Stimulated activated CD8-positive, alpha-beta memory T cell treated with anti-CD3 and anti-CD28 coated beads, Interleukin-7, amount 100 ng/mL, for 48 hours (primary cell): ENCODE results near the gene HP.
"Not testable (repeated sequence)": the region's sequence is repeated elsewhere in the genome, so short reads cannot be mapped to it uniquely, and the experiment has no call there.

Experiments used
- DNase-seq, 2 donors: peaks; one replicate each; pipeline ENCODE4 v3.0.0-alpha.2; 2020; ENCODE audit warnings: low read depth in 1 of 2; ENCODE audit errors: extremely low read depth in 1 of 2

Gene HP

GRCh38 chr16:72042157-72042660 lies 12.1 kb upstream of the HP start:
- no peak for DNase-seq

- DNase-seq = no peak
Measured at GRCh38 chr16:72043058-72043457, 11.2 kb upstream of the HP start.

DNA sequence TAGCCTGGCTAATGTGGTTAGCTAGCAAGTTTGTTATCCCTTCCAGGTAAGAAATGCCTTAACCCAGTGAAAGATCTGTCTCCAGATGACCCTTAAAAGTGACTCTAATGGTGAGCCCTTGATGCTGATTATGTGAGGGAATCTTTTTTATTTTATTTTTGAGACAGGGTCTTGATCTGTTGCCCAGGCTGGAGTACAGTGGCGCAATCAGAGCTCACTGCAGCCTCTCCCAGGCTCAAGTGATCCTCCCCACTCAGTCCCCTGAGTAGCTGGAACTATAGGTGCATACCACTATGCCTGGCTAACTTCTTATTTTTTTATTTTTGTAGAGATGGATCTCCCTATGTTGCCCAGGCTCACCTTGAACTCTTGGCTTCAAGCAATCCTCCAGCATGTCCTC lies 10.8 kb upstream of the HP start:
- DNase-seq = no peak

DNA sequence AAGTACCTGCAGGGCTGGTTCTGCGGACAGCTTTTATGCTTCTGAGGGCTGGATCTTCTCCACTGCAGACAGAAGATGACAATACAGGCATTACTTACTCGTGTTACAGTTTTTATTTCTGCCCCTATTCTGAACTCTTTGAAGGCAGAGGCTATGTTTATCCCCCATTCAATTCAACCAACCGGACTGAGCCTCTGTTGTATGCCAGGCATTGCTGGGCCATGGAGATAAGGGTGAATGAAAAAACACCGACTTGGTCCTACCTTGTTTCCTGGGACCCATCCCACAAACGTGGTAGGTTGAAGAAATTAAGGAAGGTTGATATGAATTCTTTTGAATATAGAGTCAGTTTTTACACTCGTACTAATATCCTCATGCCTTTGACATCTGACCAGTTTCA lies 10.0 kb upstream of the HP start:
- DNase-seq = no peak

- DNase-seq = no peak
Measured at GRCh38 chr16:72044825-72045359, 9.4 kb upstream of the HP start.

DNA sequence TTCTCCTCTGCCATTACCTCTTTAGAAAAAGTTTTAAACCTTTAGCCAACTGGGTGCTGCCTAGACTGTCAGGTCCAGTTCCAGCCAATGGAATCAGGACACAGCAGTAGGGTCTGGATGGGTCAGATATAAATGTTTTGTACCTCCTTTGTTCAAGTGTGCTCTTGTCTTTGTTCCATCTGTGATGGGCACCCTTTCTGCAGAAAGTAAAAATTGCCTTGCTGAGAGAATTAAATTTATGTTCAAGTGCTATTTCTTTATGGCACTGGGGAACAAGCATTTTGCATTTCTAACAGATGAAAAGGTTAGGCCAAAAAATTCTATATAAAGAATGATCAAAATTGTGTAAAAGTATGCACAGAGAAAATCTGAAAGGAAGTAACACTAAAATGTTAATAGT lies 5.2 kb upstream of the HP start:
- no peak for DNase-seq

DNA sequence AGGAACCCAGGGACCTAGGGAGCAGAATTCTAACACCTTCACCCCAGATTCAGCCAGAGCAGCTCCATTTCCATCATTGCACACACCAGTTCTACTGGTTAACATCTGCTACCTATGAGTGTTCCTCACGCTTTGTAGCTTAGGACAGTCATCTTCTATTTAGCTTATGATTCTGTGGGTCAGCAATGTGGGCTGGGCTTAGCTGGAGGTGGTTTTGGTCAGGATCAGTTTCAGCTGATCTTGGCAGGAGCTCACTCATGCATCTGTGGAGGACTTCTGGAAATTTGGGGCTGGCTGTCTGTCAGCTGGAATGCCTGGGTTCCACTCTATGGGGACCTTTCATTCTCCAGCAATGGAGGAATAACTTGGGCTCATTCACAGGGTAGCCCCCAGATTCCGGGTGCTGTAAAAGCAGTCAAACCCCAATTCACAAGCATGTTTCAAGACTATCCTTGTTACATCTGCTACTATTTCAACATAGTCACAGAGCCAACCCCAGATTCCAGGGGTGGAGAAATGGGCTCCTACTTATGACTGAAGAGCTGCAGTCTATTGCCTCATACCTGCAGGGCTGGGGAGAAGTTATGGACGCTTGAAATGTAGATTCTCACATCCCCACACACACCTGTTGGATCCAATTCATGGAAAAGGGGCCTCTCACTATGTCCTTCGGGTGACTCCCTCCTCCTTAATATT lies 3.4 kb upstream of the HP start:
- no peak for DNase-seq

GRCh38 chr16:72051818-72052217 lies 2.5 kb upstream of the HP start:
- no peak for DNase-seq

- no peak for DNase-seq
Measured at GRCh38 chr16:72055911-72056310, 1.6 kb downstream of the HP start.

DNA sequence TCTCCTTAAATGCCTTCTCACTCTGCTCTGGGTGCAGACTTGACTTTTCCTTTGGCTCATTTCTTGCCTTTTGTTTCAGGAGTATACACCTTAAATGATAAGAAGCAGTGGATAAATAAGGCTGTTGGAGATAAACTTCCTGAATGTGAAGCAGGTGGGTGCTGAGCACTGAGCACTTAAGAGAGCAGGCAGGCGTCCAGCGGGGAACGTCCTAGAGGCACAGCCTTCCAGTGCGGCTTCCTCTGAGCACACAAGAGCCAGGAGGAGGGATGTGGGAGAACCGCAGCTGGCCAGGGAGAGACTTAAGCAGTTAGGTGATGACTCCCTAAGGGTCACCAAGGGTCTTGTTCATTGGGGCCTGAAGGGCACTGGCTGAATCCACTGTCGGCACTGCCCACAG lies 3.0 kb downstream of the HP start:
- not testable (repeated sequence) for DNase-seq

DNA sequence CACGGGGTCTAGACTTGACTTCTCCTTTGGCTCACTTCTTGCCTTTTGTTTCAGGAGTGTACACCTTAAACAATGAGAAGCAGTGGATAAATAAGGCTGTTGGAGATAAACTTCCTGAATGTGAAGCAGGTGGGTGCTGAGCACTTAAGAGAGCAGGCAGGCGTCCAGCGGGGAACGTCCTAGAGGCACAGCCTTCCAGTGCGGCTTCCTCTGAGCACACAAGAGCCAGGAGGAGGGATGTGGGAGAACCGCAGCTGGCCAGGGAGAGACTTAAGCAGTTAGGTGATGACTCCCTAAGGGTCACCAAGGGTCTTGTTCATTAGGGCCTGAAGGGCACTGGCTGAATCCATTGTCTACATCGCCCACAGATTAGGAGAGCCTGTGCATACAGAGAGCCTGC lies 4.8 kb downstream of the HP start:
- DNase-seq = not testable (repeated sequence)

DNA sequence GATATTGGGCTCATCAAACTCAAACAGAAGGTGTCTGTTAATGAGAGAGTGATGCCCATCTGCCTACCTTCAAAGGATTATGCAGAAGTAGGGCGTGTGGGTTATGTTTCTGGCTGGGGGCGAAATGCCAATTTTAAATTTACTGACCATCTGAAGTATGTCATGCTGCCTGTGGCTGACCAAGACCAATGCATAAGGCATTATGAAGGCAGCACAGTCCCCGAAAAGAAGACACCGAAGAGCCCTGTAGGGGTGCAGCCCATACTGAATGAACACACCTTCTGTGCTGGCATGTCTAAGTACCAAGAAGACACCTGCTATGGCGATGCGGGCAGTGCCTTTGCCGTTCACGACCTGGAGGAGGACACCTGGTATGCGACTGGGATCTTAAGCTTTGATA lies 6.1 kb downstream of the HP start:
- DNase-seq = no peak

- DNase-seq = no peak
Measured at GRCh38 chr16:72061564-72061963, 7.3 kb downstream of the HP start.

DNA sequence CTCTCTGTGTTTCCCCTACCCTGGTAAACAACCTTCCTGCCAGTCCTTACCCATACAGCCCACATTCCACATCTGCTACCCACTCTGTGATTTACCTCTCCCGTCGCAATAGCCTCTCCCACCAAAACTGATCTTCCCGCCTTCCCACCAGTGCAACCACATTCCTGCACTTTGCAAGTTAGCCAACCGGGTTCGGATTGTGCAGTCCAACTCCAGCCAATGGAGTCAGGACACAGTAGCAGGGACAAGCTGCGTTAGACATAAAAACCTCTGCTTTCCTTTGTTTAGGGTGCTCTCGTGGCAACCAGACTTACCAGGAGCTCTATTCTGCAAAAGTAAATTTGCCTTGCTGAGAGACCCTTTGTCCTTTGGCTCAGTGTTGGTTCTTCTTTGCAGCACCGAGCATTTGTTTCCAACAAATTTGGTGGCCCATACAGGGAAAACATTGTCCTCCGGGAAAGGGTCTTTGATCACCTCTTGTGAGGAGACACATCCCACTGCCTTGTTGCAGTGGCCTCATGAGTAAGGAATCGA lies 10.1 kb downstream of the HP start:
- no peak for DNase-seq

GRCh38 chr16:72066747-72067146 lies 12.4 kb downstream of the HP start:
- no peak for DNase-seq

- no peak for DNase-seq
Measured at GRCh38 chr16:72068930-72069329, 14.6 kb downstream of the HP start.

- DNase-seq = no peak
Measured at GRCh38 chr16:72072514-72073342, 18.4 kb downstream of the HP start.

GRCh38 chr16:72073560-72074230 lies 19.4 kb downstream of the HP start:
- no peak for DNase-seq

DNA sequence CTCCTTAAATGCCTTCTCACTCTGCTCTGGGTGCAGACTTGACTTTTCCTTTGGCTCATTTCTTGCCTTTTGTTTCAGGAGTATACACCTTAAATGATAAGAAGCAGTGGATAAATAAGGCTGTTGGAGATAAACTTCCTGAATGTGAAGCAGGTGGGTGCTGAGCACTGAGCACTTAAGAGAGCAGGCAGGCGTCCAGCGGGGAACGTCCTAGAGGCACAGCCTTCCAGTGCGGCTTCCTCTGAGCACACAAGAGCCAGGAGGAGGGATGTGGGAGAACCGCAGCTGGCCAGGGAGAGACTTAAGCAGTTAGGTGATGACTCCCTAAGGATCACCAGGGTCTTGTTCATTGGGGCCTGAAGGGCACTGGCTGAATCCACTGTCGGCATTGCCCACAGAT lies 20.8 kb downstream of the HP start:
- not testable (repeated sequence) for DNase-seq

GRCh38 chr16:72076991-72077706 lies 22.8 kb downstream of the HP start:
- DNase-seq = not testable (repeated sequence)
